ENCODE measurements around the gene PSMB2.

PSMB2 gene

GRCh38 chr1:35555601-35556477, 85.5 kb downstream of the PSMB2 start (continued):
- TF ChIP-seq ZBTB49 (tag by site-specific recombination; IDR thresholded peaks at IDR 0.05; ENCODE audit: low read depth) = no peak
- no peak for TF ChIP-seq ZEB2 (tag by site-specific recombination; IDR thresholded peaks at IDR 0.05)
- TF ChIP-seq KLF16 (tag by site-specific recombination; IDR thresholded peaks at IDR 0.05) = no peak
- TF ChIP-seq ZSCAN5A (tag by site-specific recombination; IDR thresholded peaks at IDR 0.05) = no peak
- no peak for TF ChIP-seq ZBTB6 (tag by site-specific recombination; IDR thresholded peaks at IDR 0.05)
- peak; percentile 40; the same call in 1 of the 2 replicates for TF ChIP-seq FEZF1 (tag by site-specific recombination; IDR thresholded peaks at IDR 0.05)
- no peak for TF ChIP-seq ZNF366 (tag by site-specific recombination; conservative IDR thresholded peaks at IDR 0.05)
- TF ChIP-seq ZNF777 (tag by site-specific recombination; IDR thresholded peaks at IDR 0.05; ENCODE audit: borderline replicate concordance) = no peak
- TF ChIP-seq SCRT2 (tag by site-specific recombination; IDR thresholded peaks at IDR 0.05) = peak; percentile 66
- peak; percentile 96 for TF ChIP-seq SP7 (tag by site-specific recombination; IDR thresholded peaks at IDR 0.05)
- no peak for TF ChIP-seq ZNF132 (tag by site-specific recombination; IDR thresholded peaks at IDR 0.05; ENCODE audit: borderline replicate concordance)
- TF ChIP-seq ZNF473 (tag by site-specific recombination; IDR thresholded peaks at IDR 0.05) = no peak

GRCh38 chr1:35555212-35555584, 86.1 kb downstream of the PSMB2 start:
- POLR2A ChIA-PET = no interaction called here
- no peak for TF ChIP-seq ZFHX2 (tag by site-specific recombination; conservative IDR thresholded peaks at IDR 0.05)
- TF ChIP-seq ZNF426 (tag by site-specific recombination; IDR thresholded peaks at IDR 0.05) = no peak
- no peak for TF ChIP-seq ZBTB44 (tag by site-specific recombination; IDR thresholded peaks at IDR 0.05)
- no peak for TF ChIP-seq ZNF768 (tag by site-specific recombination; IDR thresholded peaks at IDR 0.05)
- TF ChIP-seq ZNF776 (tag by site-specific recombination; IDR thresholded peaks at IDR 0.05; ENCODE audit: borderline replicate concordance) = no peak
- no peak for TF ChIP-seq ZNF670 (tag by site-specific recombination; IDR thresholded peaks at IDR 0.05; ENCODE audit: low read depth)
- no peak for TF ChIP-seq ZFP41 (tag by site-specific recombination; IDR thresholded peaks at IDR 0.05; ENCODE audit: borderline replicate concordance)
- no peak for TF ChIP-seq ZNF791 (tag by site-specific recombination; IDR thresholded peaks at IDR 0.05)
- no peak for TF ChIP-seq ZSCAN18 (tag by site-specific recombination; IDR thresholded peaks at IDR 0.05)
- TF ChIP-seq ZNF391 (tag by site-specific recombination; IDR thresholded peaks at IDR 0.05; ENCODE audit: borderline replicate concordance, low read depth) = no peak
- no peak for TF ChIP-seq KLF17 (tag by site-specific recombination; IDR thresholded peaks at IDR 0.05)
- no peak for TF ChIP-seq KLF16 (tag by site-specific recombination; IDR thresholded peaks at IDR 0.05)
- TF ChIP-seq ZNF416 (tag by site-specific recombination; IDR thresholded peaks at IDR 0.05) = no peak
- no peak for TF ChIP-seq ZNF621 (tag by site-specific recombination; IDR thresholded peaks at IDR 0.05)
- TF ChIP-seq ZNF335 (tag by site-specific recombination; conservative IDR thresholded peaks at IDR 0.05) = no peak
- no peak for TF ChIP-seq GLI2 (tag by site-specific recombination; IDR thresholded peaks at IDR 0.05; ENCODE audit: borderline replicate concordance, low read depth)
- TF ChIP-seq KLF1 (tag by site-specific recombination; IDR thresholded peaks at IDR 0.05) = no peak

More at GRCh38 chr1:35555212-35555584, 86.1 kb downstream of the PSMB2 start:
- peaks cover 24 to 44% of the 10 kb centered on the region in 2 experiments; a peak in 2 of 3 replicates for H3K36me3 ChIP-seq (ENCODE audit: control insufficient read depth in 2 of 2, insufficient read depth in 1 of 2, low read length in 2 of 2)
- H3K27ac ChIP-seq (ENCODE audit: extremely low read depth, low read depth, low read length) = no peak overlapping the region
- H3K9me3 ChIP-seq (ENCODE audit: control insufficient read depth, insufficient read depth, low read depth, low read length) = no peaks in the 10 kb centered on the region
- peaks cover 27% of the 10 kb centered on the region for H3K4me1 ChIP-seq (ENCODE audit: control insufficient read depth, insufficient read depth, low read length)
- CTCF ChIA-PET = interaction anchor here (1.7 to 2.6 kb wide), 2 partner anchors 13 to 172 kb away, joined by 10 read pairs; no protein-coding TSS in a partner anchor
- no peak overlapping the region for H3K4me3 ChIP-seq (ENCODE audit: low read depth, low read length)

Measured in HEK293 (cell line).